HCT116 (cell line): ENCODE data around the gene CCDC174.

Experiments
- CTCF ChIP-seq, 3 experiments: fragments of 200-600 bp in 1 of 3; sonication (generic) in 1 of 3; IDR thresholded peaks in 2 of 3; conservative IDR thresholded peaks in 1 of 3; 2 replicates each; pipeline ENCODE4 v1.5.1; 2012 to 2017; ENCODE audit warnings: low read depth in 2 of 3, low read length in 2 of 3, antibody characterized with exemption in 1 of 3, borderline replicate concordance in 1 of 3, control low read depth in 1 of 3, mild to moderate bottlenecking in 1 of 3, mixed read lengths in 1 of 3, mixed run types in 1 of 3, moderate library complexity in 1 of 3; ENCODE audit not compliant: insufficient read depth in 1 of 3
- POLR2A ChIP-seq: IDR thresholded peaks from 2 replicates; pipeline ENCODE4 v1.7.0; 2011; ENCODE audit warnings: borderline replicate concordance; ENCODE audit not compliant: insufficient read depth, insufficient read length; ENCODE audit errors: extremely low read depth

- TF ChIP-seq POLR2A (no peak), CTCF (IDR thresholded peaks at IDR 0.05 in 2 of 3, conservative IDR thresholded peaks at IDR 0.05 in 1 of 3; ENCODE audit: borderline replicate concordance in 1 of 3, insufficient read depth in 1 of 3, low read depth in 2 of 3, low read length in 2 of 3) (no peak)
Observed at GRCh38 chr3:14687360-14687759, 35.8 kb downstream of the CCDC174 start.
